ENCODE results near the gene ATP7A. TPM values are rescaled to one million over a fixed set of nuclear protein-coding genes. Genes with fewer than 3 reads are reported as not detected.
"Not testable (repeated sequence)": the region's sequence is repeated elsewhere in the genome, so short reads cannot be mapped to it uniquely, and the experiment has no call there.

Gene ATP7A
- total RNA-seq, 1 donor from 2014 or later: 15.0 TPM

GRCh38 chrX:78071331-78071730, 160.8 kb downstream of the ATP7A start:
- no peak overlapping the region for H3K4me3 Mint-ChIP-seq (ENCODE audit: unreplicated experiment)
- no peaks in the 10 kb centered on the region for H3K27me3 Mint-ChIP-seq (ENCODE audit: low read depth, unreplicated experiment)
- H3K27ac Mint-ChIP-seq (ENCODE audit: unreplicated experiment): no peak overlapping the region
- Histone ChIP-seq H3K9me3 (ENCODE audit: insufficient read depth, low read depth, low read length) (no peaks in the 10 kb centered on the region), H3K4me3 (ENCODE audit: insufficient read depth, low read depth, low read length) (no peak overlapping the region), H3K9ac (ENCODE audit: low read length) (no peak overlapping the region), H3K36me3 (ENCODE audit: insufficient read depth, low read length) (no peaks in the 10 kb centered on the region), H4K20me1 (ENCODE audit: insufficient read depth, low read length) (no peaks in the 10 kb centered on the region), H3K27ac (ENCODE audit: low read depth, low read length) (no peak overlapping the region), H3K4me1 (ENCODE audit: insufficient read depth, low read length) (no peaks in the 10 kb centered on the region), H2AFZ (ENCODE audit: low read depth, low read length) (no peak overlapping the region), H3K4me2 (ENCODE audit: low read length) (no peak overlapping the region), H3K27me3 (ENCODE audit: insufficient read depth, low read length) (no peaks in the 10 kb centered on the region), H3K79me2 (ENCODE audit: insufficient read depth, low read length) (no peaks in the 10 kb centered on the region)
- H3K36me3 Mint-ChIP-seq (ENCODE audit: low read depth, unreplicated experiment): no peaks in the 10 kb centered on the region
- no peak for TF ChIP-seq EZH2 (IDR thresholded peaks at IDR 0.05; ENCODE audit: insufficient read depth, low read length)
- no peak for TF ChIP-seq CTCF (IDR thresholded peaks at IDR 0.05; ENCODE audit: insufficient read depth, low read depth, low read length)
- no peaks in the 10 kb centered on the region for H3K4me1 Mint-ChIP-seq (ENCODE audit: low read depth, unreplicated experiment)
- FAIRE-seq: no peak
- H3K9me3 Mint-ChIP-seq (ENCODE audit: unreplicated experiment): peaks cover 8% of the 10 kb centered on the region
- DNase-seq (ENCODE audit: low read depth): no peak

- not testable (repeated sequence) for H3K4me2 ChIP-seq (ENCODE audit: low read length); H3K4me3 Mint-ChIP-seq (ENCODE audit: unreplicated experiment); H2AFZ ChIP-seq (ENCODE audit: low read depth, low read length)
Measured at GRCh38 chrX:78073147-78074077, 162.9 kb downstream of the ATP7A start.

GRCh38 chrX:78074088-78074487, 163.6 kb downstream of the ATP7A start:
- Histone ChIP-seq H3K4me3 (ENCODE audit: insufficient read depth, low read depth, low read length) (no peak overlapping the region), H3K4me1 (ENCODE audit: insufficient read depth, low read length) (no peaks in the 10 kb centered on the region), H3K36me3 (ENCODE audit: insufficient read depth, low read length) (no peaks in the 10 kb centered on the region), H4K20me1 (ENCODE audit: insufficient read depth, low read length) (no peaks in the 10 kb centered on the region), H2AFZ (ENCODE audit: low read depth, low read length) (no peak overlapping the region), H3K27me3 (ENCODE audit: insufficient read depth, low read length) (no peaks in the 10 kb centered on the region), H3K27ac (ENCODE audit: low read depth, low read length) (no peak overlapping the region), H3K79me2 (ENCODE audit: insufficient read depth, low read length) (no peaks in the 10 kb centered on the region), H3K9me3 (ENCODE audit: insufficient read depth, low read depth, low read length) (no peaks in the 10 kb centered on the region), H3K4me2 (ENCODE audit: low read length) (no peak overlapping the region), H3K9ac (ENCODE audit: low read length) (no peak overlapping the region)
- Mint-ChIP-seq H3K4me1 (ENCODE audit: low read depth, unreplicated experiment) (no peaks in the 10 kb centered on the region), H3K4me3 (ENCODE audit: unreplicated experiment) (no peak overlapping the region), H3K9me3 (ENCODE audit: unreplicated experiment) (peaks cover 12% of the 10 kb centered on the region), H3K27me3 (ENCODE audit: low read depth, unreplicated experiment) (no peaks in the 10 kb centered on the region), H3K36me3 (ENCODE audit: low read depth, unreplicated experiment) (no peaks in the 10 kb centered on the region), H3K27ac (ENCODE audit: unreplicated experiment) (no peak overlapping the region)
- TF ChIP-seq EZH2 (IDR thresholded peaks at IDR 0.05; ENCODE audit: insufficient read depth, low read length) (no peak), CTCF (IDR thresholded peaks at IDR 0.05; ENCODE audit: insufficient read depth, low read depth, low read length) (no peak)
- FAIRE-seq (no peak), DNase-seq (ENCODE audit: low read depth) (no peak)

More at GRCh38 chrX:78073147-78074077, 162.9 kb downstream of the ATP7A start:
- not testable (repeated sequence) for H3K79me2 ChIP-seq (ENCODE audit: insufficient read depth, low read length); H3K27ac Mint-ChIP-seq (ENCODE audit: unreplicated experiment); H3K36me3 Mint-ChIP-seq (ENCODE audit: low read depth, unreplicated experiment); H3K4me1 ChIP-seq (ENCODE audit: insufficient read depth, low read length); H3K27me3 ChIP-seq (ENCODE audit: insufficient read depth, low read length); H3K4me1 Mint-ChIP-seq (ENCODE audit: low read depth, unreplicated experiment); H3K27ac ChIP-seq (ENCODE audit: low read depth, low read length); H3K27me3 Mint-ChIP-seq (ENCODE audit: low read depth, unreplicated experiment); H3K36me3 ChIP-seq (ENCODE audit: insufficient read depth, low read length); H3K9ac ChIP-seq (ENCODE audit: low read length); H3K9me3 ChIP-seq (ENCODE audit: insufficient read depth, low read depth, low read length); H4K20me1 ChIP-seq (ENCODE audit: insufficient read depth, low read length); H3K4me3 ChIP-seq (ENCODE audit: insufficient read depth, low read depth, low read length); DNase-seq (ENCODE audit: low read depth)
- peak; percentile 5 for FAIRE-seq
- peaks cover 12% of the 10 kb centered on the region for H3K9me3 Mint-ChIP-seq (ENCODE audit: unreplicated experiment)

All from astrocyte (in vitro differentiated cells and primary cell).